Left ventricle myocardium inferior (tissue), 1 donor: ENCODE results near the gene PLEKHA8. TPM values are rescaled to one million over a fixed set of nuclear protein-coding genes. Genes with fewer than 3 reads are reported as not detected.

ENCODE experiments used
- DNase-seq: peaks from one replicate; pipeline ENCODE4 v3.0.0-alpha.2; 2020
- H3K27ac ChIP-seq: fragments of 200-600 bp; replicated peaks from 2 replicates; pipeline ENCODE4 v1.8.0; 2021
- H3K27me3 ChIP-seq: fragments of 200-600 bp; 2 replicates; pipeline ENCODE4 v1.8.0; 2021; ENCODE audit warnings: low read depth
- H3K36me3 ChIP-seq: fragments of 200-600 bp; 2 replicates; pipeline ENCODE4 v1.8.0; 2021
- H3K4me1 ChIP-seq: fragments of 200-600 bp; 2 replicates; pipeline ENCODE4 v1.8.0; 2021
- H3K4me3 ChIP-seq: fragments of 200-600 bp; 2 replicates; pipeline ENCODE4 v1.8.0; 2021; ENCODE audit warnings: mild to moderate bottlenecking, moderate library complexity
- H3K9me3 ChIP-seq: fragments of 200-600 bp; replicated peaks from 2 replicates; pipeline ENCODE4 v1.8.0; 2021
- intact Hi-C: fragments of 100-400 bp; cut with micrococcal nuclease; formaldehyde crosslinking; loops from one replicate; pipeline ENCODE4 v1.11.0; 2022
- total RNA-seq: library from RNA; stranded (reverse); fragmentation: NEBNext Ultra II Directional; extraction: Animal tissue kit (Norgen Biotek cat#: 25700); gene quantifications from one replicate; pipeline ENCODE4 v1.2.1, GENCODE V29; 2021
- TF ChIP-seq, protein P1 (sequence below): fragments of 200-600 bp; IDR thresholded peaks from 2 replicates; pipeline ENCODE4 v1.8.0; 2021; ENCODE audit warnings: antibody characterized with exemption, mild to moderate bottlenecking, borderline replicate concordance
- donor health status: DM: no; HTN: yes; CAD: no; lungs with severe emphysema.

Gene PLEKHA8
- total RNA-seq, 1 donor from 2014 or later, result 3.3 TPM

GRCh38 chr7:30177186-30177585 is 149.0 kb downstream of the PLEKHA8 start:
- Histone ChIP-seq H3K4me1 (peaks cover 60% of the 10 kb centered on the region), H3K27me3 (no peaks in the 10 kb centered on the region), H3K27ac (no peak overlapping the region), H3K4me3 (no peak overlapping the region), H3K9me3 (no peaks in the 10 kb centered on the region), H3K36me3 (no peaks in the 10 kb centered on the region)
- intact Hi-C loops, result no loop called here
- TF ChIP-seq, protein P1, sequence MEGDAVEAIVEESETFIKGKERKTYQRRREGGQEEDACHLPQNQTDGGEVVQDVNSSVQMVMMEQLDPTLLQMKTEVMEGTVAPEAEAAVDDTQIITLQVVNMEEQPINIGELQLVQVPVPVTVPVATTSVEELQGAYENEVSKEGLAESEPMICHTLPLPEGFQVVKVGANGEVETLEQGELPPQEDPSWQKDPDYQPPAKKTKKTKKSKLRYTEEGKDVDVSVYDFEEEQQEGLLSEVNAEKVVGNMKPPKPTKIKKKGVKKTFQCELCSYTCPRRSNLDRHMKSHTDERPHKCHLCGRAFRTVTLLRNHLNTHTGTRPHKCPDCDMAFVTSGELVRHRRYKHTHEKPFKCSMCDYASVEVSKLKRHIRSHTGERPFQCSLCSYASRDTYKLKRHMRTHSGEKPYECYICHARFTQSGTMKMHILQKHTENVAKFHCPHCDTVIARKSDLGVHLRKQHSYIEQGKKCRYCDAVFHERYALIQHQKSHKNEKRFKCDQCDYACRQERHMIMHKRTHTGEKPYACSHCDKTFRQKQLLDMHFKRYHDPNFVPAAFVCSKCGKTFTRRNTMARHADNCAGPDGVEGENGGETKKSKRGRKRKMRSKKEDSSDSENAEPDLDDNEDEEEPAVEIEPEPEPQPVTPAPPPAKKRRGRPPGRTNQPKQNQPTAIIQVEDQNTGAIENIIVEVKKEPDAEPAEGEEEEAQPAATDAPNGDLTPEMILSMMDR, result no peak
- no peak for DNase-seq

DNA sequence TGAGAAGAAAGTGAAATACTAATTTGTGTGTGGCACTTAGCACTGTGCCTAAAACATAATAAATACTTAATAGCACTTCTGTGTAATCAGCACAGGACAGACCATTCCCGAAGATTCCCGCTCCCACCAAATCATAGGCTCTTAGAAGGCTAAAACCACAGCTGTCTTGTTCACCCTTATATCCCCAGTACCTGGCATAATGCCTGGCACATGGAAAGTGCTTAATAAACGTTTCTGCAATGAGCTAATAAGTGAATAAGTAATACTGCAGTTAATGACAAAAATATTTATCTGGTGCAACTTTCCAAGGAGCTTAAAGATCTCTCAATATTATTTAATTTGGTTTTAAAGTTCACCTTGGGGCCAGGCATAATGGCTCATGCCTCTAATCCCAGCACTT is 149.8 kb downstream of the PLEKHA8 start:
- H3K4me1 ChIP-seq, result peaks cover 59% of the 10 kb centered on the region
- TF ChIP-seq, protein P1, result no peak
- no peaks in the 10 kb centered on the region for H3K36me3 ChIP-seq
- no peak for DNase-seq
- H3K9me3 ChIP-seq, result no peaks in the 10 kb centered on the region
- H3K27me3 ChIP-seq, result no peaks in the 10 kb centered on the region
- intact Hi-C loops, result no loop called here
- no peak overlapping the region for H3K27ac ChIP-seq
- H3K4me3 ChIP-seq, result no peak overlapping the region

DNA sequence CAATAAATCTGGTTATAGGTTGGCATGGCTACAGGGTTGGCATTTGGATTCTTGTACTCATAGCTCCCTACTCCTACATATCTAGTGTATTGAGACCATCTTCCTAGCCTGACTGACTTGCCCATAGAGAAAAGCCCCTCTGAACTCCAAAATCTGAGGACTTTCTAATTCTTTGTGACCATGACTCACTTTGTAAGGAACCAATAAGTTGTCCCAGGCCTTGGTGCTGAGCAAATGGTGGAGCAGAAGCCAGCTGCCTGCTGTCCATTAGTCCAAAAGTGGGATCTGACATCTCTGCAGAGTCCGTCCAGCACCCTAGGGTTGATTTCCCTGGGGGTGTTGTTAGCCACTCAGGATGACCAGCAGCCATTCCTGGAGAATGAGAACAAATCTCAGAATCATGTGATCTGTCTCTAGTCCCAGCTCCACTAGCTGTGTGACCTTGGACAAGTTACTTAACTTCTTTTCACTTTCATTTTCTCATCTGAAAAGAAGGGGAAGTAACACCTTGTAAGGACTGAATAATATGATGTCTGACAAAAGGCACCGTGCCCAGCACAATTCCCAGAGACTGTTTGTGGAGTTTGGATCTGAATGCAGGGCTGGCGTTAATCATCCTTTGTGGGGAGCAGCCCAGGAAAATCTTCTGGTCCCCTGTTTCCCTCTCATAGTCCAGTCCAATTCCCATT is 150.7 kb downstream of the PLEKHA8 start:
- Histone ChIP-seq H3K4me1 (peaks cover 59% of the 10 kb centered on the region), H3K9me3 (no peaks in the 10 kb centered on the region), H3K36me3 (no peaks in the 10 kb centered on the region), H3K27ac (no peak overlapping the region), H3K27me3 (no peaks in the 10 kb centered on the region), H3K4me3 (no peak overlapping the region)
- intact Hi-C loops, result no loop called here
- TF ChIP-seq, protein P1, result no peak
- no peak for DNase-seq

Other genes starting within 250 kb of the PLEKHA8 start
- gene WIPF3, start 221.9 kb upstream of the PLEKHA8 start, total RNA-seq, result 8.0 TPM
- gene SCRN1, start 38.6 kb upstream of the PLEKHA8 start, total RNA-seq, result 13.4 TPM
- gene FKBP14, start 1.7 kb upstream of the PLEKHA8 start, total RNA-seq, result 12.0 TPM
- gene MTURN, start 106.6 kb downstream of the PLEKHA8 start, total RNA-seq, result 21.3 TPM